Measurements from ENCODE around the gene APBA3.

DNA sequence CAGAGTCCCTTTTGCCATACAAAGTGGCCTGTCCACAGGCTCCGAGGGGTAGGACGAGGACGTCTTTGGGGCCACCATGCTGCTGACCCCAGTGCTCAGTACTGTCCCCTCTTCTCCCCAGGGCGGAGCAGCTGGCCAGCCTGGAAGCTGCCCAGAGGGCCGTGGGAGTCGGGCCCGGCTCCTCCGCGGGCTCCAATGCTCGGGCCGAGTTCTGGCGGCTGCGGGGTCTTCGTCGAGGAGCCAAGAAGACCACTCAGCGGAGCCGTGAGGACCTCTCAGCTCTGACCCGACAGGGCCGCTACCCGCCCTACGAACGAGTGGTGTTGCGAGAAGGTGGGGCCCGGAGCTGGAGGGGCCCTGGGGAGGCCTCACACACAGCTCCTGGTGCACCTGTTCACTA lies 21.1 kb downstream of the APBA3 start:
- TF ChIP-seq, protein P1, sequence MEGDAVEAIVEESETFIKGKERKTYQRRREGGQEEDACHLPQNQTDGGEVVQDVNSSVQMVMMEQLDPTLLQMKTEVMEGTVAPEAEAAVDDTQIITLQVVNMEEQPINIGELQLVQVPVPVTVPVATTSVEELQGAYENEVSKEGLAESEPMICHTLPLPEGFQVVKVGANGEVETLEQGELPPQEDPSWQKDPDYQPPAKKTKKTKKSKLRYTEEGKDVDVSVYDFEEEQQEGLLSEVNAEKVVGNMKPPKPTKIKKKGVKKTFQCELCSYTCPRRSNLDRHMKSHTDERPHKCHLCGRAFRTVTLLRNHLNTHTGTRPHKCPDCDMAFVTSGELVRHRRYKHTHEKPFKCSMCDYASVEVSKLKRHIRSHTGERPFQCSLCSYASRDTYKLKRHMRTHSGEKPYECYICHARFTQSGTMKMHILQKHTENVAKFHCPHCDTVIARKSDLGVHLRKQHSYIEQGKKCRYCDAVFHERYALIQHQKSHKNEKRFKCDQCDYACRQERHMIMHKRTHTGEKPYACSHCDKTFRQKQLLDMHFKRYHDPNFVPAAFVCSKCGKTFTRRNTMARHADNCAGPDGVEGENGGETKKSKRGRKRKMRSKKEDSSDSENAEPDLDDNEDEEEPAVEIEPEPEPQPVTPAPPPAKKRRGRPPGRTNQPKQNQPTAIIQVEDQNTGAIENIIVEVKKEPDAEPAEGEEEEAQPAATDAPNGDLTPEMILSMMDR (IDR thresholded peaks at IDR 0.05), result no peak
- TF ChIP-seq TCF7L2 (IDR thresholded peaks at IDR 0.05; ENCODE audit: low read depth, low read length), result no peak
- TF ChIP-seq POLR2AphosphoS5 (IDR thresholded peaks at IDR 0.05; ENCODE audit: low read depth, low read length), result no peak

All from Panc1 (cell line).